Duodenal mucosa (tissue), 2 donors: ENCODE measurements around the gene SOCS7.

Experiments used
- H3K27ac ChIP-seq: one replicate; pipeline ENCODE4 v1.7.0; 2013; ENCODE audit warnings: low read depth, low read length
- H3K27me3 ChIP-seq, 2 donors: one replicate each; pipeline ENCODE4 v1.7.0; 2013; ENCODE audit warnings: low read length in 2 of 2, control low read depth in 1 of 2; ENCODE audit not compliant: insufficient read depth in 2 of 2, control insufficient read depth in 1 of 2
- H3K36me3 ChIP-seq, 2 donors: one replicate each; pipeline ENCODE4 v1.7.0; 2013; ENCODE audit warnings: low read length in 2 of 2, control low read depth in 1 of 2; ENCODE audit not compliant: insufficient read depth in 2 of 2, control insufficient read depth in 1 of 2
- H3K4me1 ChIP-seq, 2 donors: one replicate each; pipeline ENCODE4 v1.7.0; 2013; ENCODE audit warnings: low read length in 2 of 2, control low read depth in 1 of 2; ENCODE audit not compliant: insufficient read depth in 2 of 2, control insufficient read depth in 1 of 2
- H3K4me3 ChIP-seq, 2 donors: one replicate each; pipeline ENCODE4 v1.7.0; 2013; ENCODE audit warnings: low read length in 2 of 2, low read depth in 1 of 2
- H3K9ac ChIP-seq, 2 donors: one replicate each; pipeline ENCODE4 v1.7.0; 2013; ENCODE audit warnings: low read length in 2 of 2, low read depth in 1 of 2
- H3K9me3 ChIP-seq, 2 donors: one replicate each; pipeline ENCODE4 v1.7.0; 2013; ENCODE audit warnings: low read length in 2 of 2, control low read depth in 1 of 2; ENCODE audit not compliant: control insufficient read depth in 1 of 2

SOCS7 gene

GRCh38 chr17:38428112-38428642 is 76.5 kb downstream of the SOCS7 start, which contains the start of gene ARHGAP23:
Gene ARHGAP23 (plus strand): TSS chr17:38428464. CDS start chr17:38428486, 22 bp downstream.
- no peaks in the 10 kb centered on the region for H3K9me3 ChIP-seq
- H3K4me3 ChIP-seq: peak within 1 kb of the TSS; percentile 67 to 73
- H3K9ac ChIP-seq: peak within 1 kb of the TSS; percentile 57 to 58
- no peaks in the 10 kb centered on the region for H3K36me3 ChIP-seq
- no peaks in the 10 kb centered on the region for H3K27me3 ChIP-seq
- peaks cover 7 to 11% of the 10 kb centered on the region in 2 donors for H3K4me1 ChIP-seq
- H3K27ac ChIP-seq: peak within 1 kb of the TSS; percentile 28

GRCh38 chr17:38428643-38429371 is 77.2 kb downstream of the SOCS7 start:
- H3K4me1 ChIP-seq: peaks cover 7 to 11% of the 10 kb centered on the region in 2 donors

GRCh38 chr17:38429476-38430100 is 77.9 kb downstream of the SOCS7 start:
- Histone ChIP-seq H3K36me3 (no peaks in the 10 kb centered on the region), H3K27me3 (no peaks in the 10 kb centered on the region), H3K9ac (peak overlapping the region in 1 of 2 donors; percentile 6), H3K27ac (no peak overlapping the region), H3K4me3 (peak overlapping the region; percentile 65 to 73), H3K9me3 (no peaks in the 10 kb centered on the region), H3K4me1 (peaks cover 7 to 11% of the 10 kb centered on the region in 2 donors)

More at GRCh38 chr17:38428643-38429371, 77.2 kb downstream of the SOCS7 start:
- peak overlapping the region; percentile 32 to 58 for H3K9ac ChIP-seq
- no peaks in the 10 kb centered on the region for H3K9me3 ChIP-seq
- peak overlapping the region; percentile 65 to 73 for H3K4me3 ChIP-seq
- peak overlapping the region; percentile 28 for H3K27ac ChIP-seq
- H3K27me3 ChIP-seq: no peaks in the 10 kb centered on the region
- H3K36me3 ChIP-seq: no peaks in the 10 kb centered on the region

GRCh38 chr17:38430316-38430715 is 78.7 kb downstream of the SOCS7 start:
- H3K9me3 ChIP-seq: no peaks in the 10 kb centered on the region
- H3K27me3 ChIP-seq: no peaks in the 10 kb centered on the region
- no peak overlapping the region for H3K27ac ChIP-seq
- H3K36me3 ChIP-seq: no peaks in the 10 kb centered on the region
- no peak overlapping the region for H3K4me3 ChIP-seq
- no peak overlapping the region for H3K9ac ChIP-seq
- peaks cover 7 to 11% of the 10 kb centered on the region in 2 donors for H3K4me1 ChIP-seq

GRCh38 chr17:38430822-38431221 is 79.2 kb downstream of the SOCS7 start:
- peaks cover 7 to 11% of the 10 kb centered on the region in 2 donors for H3K4me1 ChIP-seq
- no peak overlapping the region for H3K27ac ChIP-seq
- H3K36me3 ChIP-seq: no peaks in the 10 kb centered on the region
- H3K9me3 ChIP-seq: no peaks in the 10 kb centered on the region
- no peak overlapping the region for H3K4me3 ChIP-seq
- no peaks in the 10 kb centered on the region for H3K27me3 ChIP-seq
- H3K9ac ChIP-seq: no peak overlapping the region

GRCh38 chr17:38431346-38432145 is 79.9 kb downstream of the SOCS7 start:
- H3K4me1 ChIP-seq: peaks cover 7 to 11% of the 10 kb centered on the region in 2 donors

GRCh38 chr17:38434178-38434665 is 82.6 kb downstream of the SOCS7 start:
- no peak overlapping the region for H3K27ac ChIP-seq
- H3K4me3 ChIP-seq: no peak overlapping the region
- no peaks in the 10 kb centered on the region for H3K36me3 ChIP-seq
- no peak overlapping the region for H3K9ac ChIP-seq
- no peaks in the 10 kb centered on the region for H3K27me3 ChIP-seq
- no peaks in the 10 kb centered on the region for H3K9me3 ChIP-seq
- H3K4me1 ChIP-seq: no peaks in the 10 kb centered on the region

More at GRCh38 chr17:38431346-38432145, 79.9 kb downstream of the SOCS7 start:
- H3K27me3 ChIP-seq: no peaks in the 10 kb centered on the region
- H3K27ac ChIP-seq: no peak overlapping the region
- H3K4me3 ChIP-seq: no peak overlapping the region
- no peaks in the 10 kb centered on the region for H3K36me3 ChIP-seq
- no peaks in the 10 kb centered on the region for H3K9me3 ChIP-seq
- H3K9ac ChIP-seq: no peak overlapping the region

GRCh38 chr17:38435795-38436194 is 84.2 kb downstream of the SOCS7 start:
- no peaks in the 10 kb centered on the region for H3K4me1 ChIP-seq
- H3K27ac ChIP-seq: no peak overlapping the region

GRCh38 chr17:38436386-38436785 is 84.7 kb downstream of the SOCS7 start:
- no peaks in the 10 kb centered on the region for H3K36me3 ChIP-seq
- H3K9ac ChIP-seq: no peak overlapping the region
- no peaks in the 10 kb centered on the region for H3K4me1 ChIP-seq
- H3K27ac ChIP-seq: no peak overlapping the region
- no peaks in the 10 kb centered on the region for H3K9me3 ChIP-seq
- no peaks in the 10 kb centered on the region for H3K27me3 ChIP-seq
- H3K4me3 ChIP-seq: no peak overlapping the region

More at GRCh38 chr17:38435795-38436194, 84.2 kb downstream of the SOCS7 start:
- no peak overlapping the region for H3K4me3 ChIP-seq
- H3K36me3 ChIP-seq: no peaks in the 10 kb centered on the region
- no peaks in the 10 kb centered on the region for H3K27me3 ChIP-seq
- no peaks in the 10 kb centered on the region for H3K9me3 ChIP-seq
- no peak overlapping the region for H3K9ac ChIP-seq
